ENCODE measurements around the gene HIKESHI.
"Not testable (repeated sequence)": the region's sequence is repeated elsewhere in the genome, so short reads cannot be mapped to it uniquely, and the experiment has no call there.

Gene HIKESHI, protein sequence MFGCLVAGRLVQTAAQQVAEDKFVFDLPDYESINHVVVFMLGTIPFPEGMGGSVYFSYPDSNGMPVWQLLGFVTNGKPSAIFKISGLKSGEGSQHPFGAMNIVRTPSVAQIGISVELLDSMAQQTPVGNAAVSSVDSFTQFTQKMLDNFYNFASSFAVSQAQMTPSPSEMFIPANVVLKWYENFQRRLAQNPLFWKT

DNA sequence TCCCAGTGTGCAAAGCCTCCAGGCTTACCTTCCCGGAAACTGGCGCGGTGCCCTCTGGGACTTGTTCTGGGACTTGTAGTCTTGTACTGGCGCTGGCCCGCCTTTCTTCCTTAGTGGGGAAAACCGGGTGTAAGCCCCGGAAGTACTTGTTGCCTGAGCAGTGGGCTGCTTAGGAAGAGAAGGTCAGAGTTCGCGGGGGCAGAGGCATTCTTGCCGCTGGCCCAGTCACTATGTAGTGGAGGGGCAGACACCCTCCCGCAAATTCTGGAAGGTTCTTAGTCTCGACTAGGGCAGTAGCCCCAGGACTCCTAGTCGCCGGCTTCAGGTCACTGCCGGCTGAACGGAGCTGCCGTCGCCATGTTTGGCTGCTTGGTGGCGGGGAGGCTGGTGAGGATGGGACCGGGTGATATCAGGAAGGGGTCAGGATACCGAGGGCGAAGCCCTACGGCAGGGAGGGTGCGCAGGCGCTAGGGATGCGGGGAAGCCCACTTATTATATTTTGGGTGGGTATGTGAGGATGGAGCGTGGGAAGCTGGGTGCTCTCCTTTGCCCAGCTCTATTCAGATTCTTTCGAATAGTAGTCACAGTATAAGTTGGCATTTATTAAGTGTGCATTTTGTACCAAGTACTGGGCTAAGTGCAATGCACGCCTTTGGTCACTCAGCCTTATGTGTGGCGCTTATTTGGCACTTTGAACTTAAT lies at the start of gene HIKESHI:
HIKESHI (plus strand) TSS at position 149 of the 702 bp plus-strand sequence; CDS start at position 358, 209 bp downstream.
- peak; percentile 98 for DNase-seq

DNA sequence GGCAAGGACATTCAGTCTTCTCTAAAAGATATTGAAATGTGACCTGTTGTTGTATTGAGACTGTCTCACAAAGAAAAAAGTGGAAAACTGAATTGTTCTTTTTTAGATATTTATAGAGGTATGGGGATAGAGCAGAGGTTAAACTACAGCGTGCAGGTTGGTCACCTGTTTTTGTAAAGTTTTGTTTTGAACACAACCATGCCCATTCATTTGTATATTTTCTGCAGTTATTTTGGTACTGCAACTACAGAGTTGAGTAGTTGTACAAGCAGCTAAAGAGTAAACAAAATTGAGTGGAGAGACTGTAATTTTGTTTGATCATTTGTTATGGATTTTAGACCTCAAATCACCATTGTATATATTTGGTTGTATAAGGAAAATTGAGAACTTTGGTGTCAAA lies 46.1 kb upstream of the HIKESHI start:
- DNase-seq, result no peak

DNA sequence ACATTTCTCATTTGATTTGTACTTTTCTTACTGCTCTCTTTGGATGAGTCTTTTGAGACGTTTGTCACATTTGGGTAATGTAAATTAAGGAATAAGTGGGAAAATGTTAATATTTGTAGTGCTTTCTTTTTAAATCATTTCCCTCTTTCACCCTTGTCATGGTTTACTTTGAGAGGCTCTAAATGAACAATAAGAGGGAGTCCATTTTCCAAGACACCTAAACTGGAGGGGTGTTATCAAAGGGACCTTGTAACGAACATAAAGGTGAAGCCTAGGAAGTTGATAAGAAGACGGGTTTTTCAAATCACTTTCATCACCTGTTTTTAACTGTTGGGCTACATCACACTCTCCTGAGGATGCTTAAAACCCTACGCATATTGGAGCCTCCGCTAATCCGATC lies 45.4 kb upstream of the HIKESHI start:
- DNase-seq, result no peak

DNA sequence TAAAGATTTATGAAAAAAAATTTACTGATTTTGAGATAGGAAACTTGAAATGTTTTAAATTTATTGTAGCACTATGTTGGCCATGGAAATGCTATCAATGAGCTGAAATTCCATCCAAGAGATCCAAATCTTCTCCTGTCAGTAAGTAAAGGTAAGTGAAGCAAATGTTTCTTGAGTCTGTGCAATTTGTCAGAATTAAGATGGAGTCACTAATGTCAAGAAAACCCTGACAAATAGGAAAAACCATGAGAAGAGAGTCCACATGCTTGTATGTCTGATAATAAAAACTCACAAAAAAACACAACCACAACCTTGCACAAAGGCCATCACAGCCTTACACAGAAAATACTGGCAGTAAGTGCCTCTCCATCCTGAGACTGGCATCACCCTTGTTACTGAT lies 44.6 kb upstream of the HIKESHI start:
- DNase-seq, result no peak

DNA sequence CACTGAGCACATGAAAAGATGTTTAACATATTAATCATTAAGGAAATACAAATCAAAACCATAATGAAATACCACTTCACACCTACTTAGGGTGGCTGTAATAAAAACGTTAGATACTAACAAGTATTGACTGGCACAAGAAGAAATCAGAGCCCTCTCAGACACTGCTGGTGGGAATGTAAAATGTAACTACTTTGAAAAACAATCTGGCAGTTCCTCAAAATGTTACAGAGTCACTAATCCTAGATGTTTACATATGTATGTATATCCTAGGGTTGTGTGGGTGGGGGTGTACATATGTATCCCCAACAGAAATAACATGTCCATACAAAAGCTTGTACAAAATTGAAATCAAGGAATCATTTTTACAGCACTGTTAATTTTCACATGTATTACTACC lies 42.3 kb upstream of the HIKESHI start:
- DNase-seq, result no peak

DNA sequence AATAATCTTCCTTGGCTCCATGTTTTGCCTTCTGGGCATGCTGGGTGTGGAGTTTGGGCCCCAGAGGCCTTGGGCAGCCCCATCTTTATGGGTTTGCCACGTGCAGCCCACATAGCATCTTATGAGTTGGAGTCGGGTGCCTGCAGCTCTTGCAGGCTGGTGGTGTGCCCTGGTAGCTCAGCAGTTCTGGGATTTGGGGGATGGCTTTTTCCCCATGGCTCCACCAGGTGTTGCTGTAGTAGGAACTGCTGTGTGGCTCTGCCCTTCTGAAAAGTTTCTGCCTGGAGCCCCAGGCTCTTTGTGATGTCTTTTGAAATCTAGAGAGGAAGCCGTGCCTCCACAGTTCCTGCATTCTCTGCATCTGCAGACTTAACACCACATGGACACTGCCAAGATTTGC lies 40.7 kb upstream of the HIKESHI start:
- DNase-seq, result no peak

DNA sequence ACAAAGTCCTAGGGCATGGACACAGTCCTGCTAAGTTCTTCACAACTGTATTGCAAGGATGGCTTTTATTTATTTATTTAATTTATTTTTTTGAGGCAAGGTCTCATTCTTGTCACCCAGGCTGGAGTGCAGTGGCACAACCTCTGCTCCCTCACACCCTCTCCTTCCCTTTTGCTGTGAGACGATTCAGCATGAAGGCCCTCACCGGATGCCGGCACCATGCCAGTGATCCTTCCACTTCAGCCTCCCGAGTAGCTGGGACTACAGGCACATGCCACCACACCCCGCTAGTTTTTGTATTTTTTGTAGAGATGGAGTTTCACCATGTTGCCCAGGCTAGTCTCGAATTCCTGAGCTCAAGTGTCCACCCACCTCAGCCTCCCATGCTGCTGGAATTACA lies 39.7 kb upstream of the HIKESHI start:
- DNase-seq, result no peak

DNA sequence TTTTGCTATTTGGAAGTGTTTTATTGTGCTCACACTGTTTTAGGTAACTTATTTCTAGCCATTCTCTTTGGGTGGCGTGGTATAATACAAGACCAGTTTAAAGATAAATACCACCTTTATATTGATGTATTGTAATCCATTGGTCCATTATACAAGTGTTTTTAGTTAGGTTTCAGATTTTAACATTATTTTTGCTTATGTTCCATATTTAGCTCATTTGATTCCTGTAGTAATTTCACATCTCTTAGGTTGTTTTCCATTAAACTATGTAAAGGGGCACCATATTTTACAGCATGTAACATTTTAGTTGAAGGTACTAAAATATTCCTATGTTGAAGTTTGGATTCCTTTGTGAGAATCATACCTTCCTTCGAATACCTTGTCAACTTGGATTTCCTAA lies 37.4 kb upstream of the HIKESHI start:
- no peak for DNase-seq

DNA sequence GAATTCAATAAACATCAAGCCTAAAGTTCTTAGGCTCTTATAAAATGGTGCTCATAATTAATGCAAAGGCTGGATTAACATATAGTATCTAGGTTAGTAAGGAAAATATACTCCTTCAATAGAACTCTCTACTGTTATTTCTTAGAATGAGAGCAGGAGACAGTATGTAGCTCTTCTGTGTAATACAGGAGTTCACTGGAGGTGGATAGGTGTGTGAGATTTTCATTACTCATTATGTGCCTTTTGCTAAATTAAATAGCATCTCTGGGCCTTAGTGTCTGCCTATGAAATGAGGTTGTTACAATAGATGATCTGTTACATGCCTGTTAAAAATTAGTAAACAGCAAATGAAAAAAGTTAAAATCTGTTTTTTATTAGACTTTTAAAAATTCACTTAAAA lies 36.8 kb upstream of the HIKESHI start:
- DNase-seq, result no peak

DNA sequence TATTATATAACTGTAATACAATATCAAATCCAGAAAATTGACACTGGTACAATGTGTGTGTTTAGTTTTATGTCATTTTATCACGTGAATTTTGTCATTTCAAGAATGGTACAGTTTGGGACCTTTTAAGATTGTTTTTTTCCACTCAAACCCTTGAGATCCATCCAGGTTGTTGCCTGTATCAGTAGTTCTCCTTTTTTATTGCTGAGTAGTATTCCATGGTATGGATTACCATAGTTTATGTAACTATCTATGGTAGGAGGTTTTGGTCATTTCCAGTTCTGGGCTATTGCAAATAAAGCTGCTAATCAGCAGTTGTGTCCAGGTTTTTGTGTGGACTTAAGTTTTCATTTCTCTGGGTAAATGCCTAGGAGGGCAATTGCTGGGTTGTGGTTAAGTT lies 32.4 kb upstream of the HIKESHI start:
- DNase-seq, result no peak

DNA sequence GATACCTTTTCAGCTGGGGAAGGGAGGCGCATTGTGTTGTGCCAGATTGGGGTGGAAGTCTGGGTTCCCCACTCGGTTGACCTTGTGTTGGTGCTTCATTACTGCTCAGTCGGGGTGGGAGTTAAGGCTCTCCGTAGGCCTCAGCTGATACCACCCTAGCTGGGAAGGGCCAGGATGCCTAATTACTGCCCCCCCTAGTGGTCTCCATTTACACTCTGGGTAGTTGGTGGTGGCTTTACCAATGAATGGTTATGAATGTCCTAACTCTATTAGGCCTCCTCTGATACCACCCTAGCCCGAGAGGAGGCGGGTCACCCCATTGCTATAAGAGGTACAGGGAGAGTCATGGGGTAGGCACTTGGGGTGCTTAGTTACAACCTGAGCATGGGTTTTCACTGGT lies 27.5 kb upstream of the HIKESHI start:
- no peak for DNase-seq

DNA sequence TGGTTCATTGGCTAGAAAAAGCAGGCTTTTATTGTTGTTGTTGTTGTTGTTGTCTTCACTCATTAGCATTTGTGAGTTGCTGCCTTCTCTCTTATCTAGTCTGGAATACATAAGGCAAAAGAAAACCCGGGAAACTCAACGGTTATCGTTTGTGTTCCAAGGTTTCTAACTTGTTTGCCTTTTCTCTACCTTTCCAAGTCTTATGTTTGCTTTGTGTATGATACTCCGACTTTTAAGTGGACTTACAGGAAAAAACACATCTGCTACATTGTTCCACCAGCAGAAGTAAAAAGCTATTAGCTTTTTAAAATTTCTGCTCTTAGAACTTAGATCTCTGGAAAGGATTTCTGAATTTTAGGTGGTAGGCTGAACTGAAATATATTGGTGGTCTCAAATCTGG lies 27.0 kb upstream of the HIKESHI start:
- DNase-seq, result no peak

DNA sequence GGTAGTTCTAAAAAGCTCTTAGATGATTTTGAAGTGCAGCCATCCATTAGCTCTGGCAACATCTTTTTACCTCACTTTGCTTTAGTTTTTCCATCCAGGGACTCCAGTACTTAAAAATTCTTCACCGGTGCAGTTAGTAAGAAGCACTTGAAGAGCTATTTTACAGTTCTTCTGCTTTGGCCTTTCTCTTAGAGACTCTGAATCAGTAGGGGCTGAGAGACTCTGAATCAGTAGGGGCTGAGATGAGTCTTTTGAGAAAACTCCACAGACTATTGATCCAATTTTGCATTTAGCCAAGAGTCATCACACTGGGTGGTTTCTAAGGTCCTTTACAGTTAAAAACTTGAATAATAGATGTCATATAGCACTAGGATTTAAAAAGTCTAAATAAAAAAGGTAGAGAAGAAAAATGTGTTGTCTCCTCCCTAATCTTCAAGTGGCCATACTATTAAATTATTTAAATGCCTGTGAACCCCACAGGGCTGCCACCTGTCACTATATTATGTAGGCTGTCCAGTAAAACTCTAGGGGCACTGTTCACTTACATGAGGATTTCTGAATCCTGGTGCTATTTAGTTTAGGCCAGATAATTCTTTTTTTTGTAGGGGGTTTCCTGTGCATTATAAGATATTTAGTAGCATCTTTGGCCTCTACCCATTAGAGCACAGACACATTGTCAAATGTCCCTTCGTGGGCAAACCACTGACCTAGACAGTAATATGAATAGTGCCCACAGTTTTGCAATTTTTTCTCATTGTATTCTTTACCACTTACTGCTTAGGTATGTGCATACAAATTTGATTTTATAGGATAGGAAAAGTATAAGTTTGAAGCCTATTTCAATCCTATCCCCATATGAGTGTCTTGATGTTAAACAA lies 26.3 kb upstream of the HIKESHI start:
- DNase-seq, result no peak

DNA sequence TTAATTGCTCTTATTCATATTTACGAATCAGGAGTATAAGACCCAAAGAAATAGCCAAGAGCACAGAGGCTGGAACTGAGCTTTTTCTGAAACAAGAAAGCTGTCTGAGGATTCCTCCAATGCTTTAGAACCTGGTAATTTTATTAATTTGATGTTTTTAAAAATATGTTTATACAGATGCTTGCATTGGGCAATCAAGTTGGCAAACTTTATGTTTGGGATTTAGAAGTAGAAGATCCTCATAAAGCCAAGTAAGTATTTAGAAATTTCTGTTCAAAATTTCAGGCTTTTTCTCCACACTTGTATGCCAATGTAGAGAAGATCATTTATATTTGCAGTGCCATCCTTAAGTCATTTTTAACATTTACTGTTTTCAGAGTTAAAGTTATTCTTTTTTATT lies 24.3 kb upstream of the HIKESHI start:
- no peak for DNase-seq

DNA sequence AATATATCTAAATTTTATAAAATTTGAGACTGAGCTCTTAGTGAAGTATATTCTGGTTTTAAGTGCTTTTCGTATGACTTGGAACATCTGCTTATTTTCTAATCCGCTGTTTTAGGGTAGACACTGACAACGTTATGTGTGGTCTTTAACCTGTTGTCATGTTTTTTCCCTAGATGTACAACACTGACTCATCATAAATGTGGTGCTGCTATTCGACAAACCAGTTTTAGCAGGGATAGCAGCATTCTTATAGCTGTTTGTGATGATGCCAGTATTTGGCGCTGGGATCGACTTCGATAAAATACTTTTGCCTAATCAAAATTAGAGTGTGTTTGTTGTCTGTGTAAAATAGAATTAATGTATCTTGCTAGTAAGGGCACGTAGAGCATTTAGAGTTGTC lies 23.8 kb upstream of the HIKESHI start:
- no peak for DNase-seq

DNA sequence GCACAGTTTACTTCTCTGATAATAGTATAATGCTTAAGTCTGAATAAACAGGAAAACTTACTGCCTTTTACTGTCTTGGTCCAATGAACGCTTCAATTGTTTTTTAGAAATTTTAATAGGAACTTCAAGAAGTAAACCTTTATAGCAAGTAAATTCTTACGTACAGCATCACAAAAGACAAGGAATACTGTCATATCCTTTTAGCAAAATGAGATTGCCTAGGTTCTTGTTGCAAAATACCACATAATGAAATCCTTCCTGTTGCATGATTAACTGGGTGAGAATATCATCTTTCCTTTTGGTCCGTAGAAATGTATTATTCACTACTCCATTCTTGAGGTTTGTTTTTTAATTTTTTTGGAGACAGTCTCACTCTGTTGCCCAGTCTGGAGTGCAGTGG lies 22.3 kb upstream of the HIKESHI start:
- no peak for DNase-seq

DNA sequence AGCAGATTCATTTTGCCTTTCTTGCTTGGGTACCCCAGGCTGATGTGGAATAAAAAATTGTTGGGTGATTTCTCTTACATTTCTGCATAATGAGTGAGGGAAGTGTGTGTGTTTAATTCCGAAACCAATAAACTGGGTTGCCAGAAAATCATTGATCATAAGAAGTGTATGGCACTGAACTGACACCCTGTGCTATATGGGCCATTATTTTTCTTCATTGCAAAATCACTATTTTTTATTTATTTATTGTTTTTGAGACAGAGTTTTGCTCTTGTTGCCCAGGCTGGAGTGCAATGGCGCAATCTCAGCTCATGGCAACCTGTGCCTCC lies 14.6 kb upstream of the HIKESHI start:
- no peak for DNase-seq

DNA sequence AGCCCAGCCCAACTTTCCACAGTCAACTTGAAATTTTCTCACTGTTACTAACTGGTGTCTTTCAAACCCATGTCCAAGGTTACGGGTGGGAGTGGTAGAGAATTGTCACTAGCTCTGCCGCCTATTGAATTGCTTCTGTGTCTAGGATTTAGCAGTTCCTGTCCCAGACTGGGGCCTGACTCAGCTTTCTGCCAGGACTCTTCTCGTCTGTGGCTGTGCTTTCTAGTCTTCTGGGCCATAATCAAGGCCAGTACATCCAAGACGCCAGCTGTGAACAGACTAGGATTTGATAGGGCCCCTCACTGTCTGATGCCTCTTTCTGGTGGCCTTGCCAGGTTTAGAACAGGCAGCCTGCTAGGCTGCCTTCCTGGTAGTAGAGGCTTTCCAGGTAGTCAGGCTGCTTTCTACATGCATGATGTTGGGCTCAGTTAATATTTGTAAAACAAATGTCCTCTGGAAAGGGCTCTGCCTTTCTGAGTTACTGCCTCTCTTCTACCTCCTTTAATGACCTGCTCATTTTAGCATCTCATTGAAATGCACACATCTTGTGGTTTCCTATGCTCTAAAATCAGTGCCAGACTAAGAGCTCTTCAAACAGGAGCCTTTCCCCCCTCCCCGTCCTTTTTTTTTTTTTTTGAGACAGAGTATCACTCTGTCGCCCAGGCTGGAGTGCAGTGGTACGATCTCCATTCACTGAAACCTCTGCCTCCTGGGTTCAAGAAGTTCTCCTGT lies 13.1 kb upstream of the HIKESHI start:
- DNase-seq, result no peak

DNA sequence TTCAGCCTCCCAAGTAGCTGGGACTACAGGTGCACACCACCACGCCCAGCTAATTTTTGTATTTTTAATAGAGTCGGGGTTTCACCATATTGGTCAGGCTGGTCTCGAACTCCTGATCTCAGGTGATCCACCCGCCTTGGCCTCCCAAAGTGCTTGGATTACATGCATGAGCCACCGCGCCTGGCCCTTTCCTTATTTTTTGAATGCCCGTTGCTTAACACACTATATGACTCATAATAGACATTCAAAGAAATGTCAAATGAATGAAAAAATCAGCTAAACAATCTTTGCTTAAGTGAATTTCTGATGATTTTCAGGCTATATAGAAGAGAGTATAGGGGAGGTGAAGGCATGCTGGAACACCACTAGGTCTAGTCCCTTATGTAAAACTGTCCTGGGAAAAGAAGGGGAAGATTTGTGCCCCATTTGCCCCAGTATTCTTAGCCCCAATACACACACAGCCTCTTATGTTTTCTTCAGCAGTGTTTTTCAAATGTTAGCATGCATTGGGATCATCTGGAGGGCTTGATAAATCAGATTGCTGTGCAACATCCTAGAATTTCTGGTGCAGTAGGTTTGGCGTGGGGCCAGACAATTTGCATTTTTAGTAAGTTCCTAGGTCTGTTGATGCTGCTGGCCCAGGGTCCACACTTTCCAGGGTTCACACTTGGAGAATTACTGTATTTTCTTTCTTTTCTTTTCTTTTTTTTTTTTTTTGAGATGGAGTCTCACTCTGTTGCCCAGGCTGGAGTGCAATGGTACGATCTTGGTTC lies 12.3 kb upstream of the HIKESHI start:
- not testable (repeated sequence) for DNase-seq

DNA sequence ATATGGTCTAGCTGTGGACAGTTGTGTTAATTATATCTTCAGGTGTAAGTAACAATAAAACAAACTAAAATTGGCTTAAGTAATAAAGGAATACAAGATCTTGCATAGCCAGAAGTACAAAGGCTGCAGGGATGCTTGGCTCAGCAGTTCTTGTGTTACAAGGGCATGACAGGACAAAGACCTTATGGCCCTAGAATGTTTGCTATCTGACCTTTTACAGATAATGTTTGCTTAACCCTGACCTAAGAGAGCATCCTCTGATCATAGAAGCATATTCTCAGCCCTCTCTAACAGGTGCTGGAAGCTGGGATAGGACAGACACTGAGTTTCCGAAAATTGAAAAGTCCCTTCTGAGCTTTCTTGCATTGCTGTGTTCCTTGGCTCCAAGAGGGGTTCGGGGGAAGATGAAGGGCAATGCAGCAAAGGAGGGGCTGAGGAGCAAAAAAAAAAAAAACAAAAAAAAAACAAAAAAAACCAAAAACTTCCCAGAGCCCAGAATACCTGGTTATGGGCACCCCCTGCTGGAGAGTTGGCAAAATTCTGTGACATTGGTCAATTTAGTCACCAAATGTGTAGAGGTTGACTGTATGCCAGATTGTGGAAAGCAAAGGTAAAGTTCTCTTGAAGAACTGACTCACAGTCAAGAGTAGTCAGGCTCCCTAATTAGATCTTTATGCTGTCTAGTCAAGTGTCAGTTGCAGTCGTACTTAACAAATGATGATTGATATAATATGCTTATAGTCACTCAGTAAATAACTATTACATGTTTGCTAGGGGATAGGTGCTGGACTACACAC lies 10.4 kb upstream of the HIKESHI start:
- DNase-seq, result peak; percentile 64

DNA sequence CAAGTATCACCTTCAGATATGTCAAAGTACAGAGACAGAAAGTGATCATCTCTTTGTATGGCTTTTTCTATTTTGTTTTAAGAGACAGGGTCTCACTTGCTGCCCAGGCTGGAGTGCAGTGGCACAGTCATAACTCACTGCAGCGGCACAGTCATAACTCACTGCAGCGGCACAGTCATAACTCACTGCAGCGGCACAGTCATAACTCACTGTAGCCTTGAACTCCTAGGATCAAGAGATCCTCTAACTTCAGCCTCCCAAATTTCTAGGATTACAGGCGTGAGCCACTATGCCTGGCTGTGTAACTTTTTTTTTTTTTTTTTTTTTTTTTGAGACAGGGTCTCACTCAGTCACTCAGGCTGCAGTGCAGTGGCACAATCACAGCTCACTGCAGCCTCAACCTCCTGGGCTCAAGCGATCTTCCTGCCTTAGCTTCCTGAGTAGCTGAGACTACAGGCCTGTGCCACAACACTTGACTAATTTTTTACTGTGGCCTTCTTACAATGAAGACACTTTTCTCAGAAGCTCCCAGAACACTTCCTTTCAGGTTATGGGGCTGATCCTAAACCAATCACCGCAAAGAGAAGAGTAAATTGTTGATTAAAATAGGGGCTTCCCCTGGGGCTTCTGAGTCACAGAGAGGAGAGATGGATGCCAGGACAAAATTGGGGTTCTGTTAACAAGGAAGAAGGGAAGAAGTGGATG lies 9.0 kb upstream of the HIKESHI start:
- no peak for DNase-seq
